CD4-positive, alpha-beta T cell treated with Interleukin-6 at 100 ng/mL for 8 hours (primary cell): Measurements from ENCODE around the gene PELI2.

Experiments
- DNase-seq: peaks from one replicate; pipeline ENCODE4 v3.0.0-alpha.2; 2020; ENCODE audit warnings: mixed read lengths, low spot score

Gene PELI2

GRCh38 chr14:56299306-56299984, 181.2 kb downstream of the PELI2 start:
- DNase-seq, result no peak

GRCh38 chr14:56300495-56300894, 182.3 kb downstream of the PELI2 start:
- DNase-seq, result no peak

GRCh38 chr14:56304456-56304855, 186.2 kb downstream of the PELI2 start:
- DNase-seq, result no peak

GRCh38 chr14:56309198-56309597, 191.0 kb downstream of the PELI2 start:
- DNase-seq, result no peak

GRCh38 chr14:56310643-56311042, 192.4 kb downstream of the PELI2 start:
- DNase-seq, result no peak

GRCh38 chr14:56313789-56314188, 195.6 kb downstream of the PELI2 start:
- DNase-seq, result no peak

- DNase-seq, result no peak
Observed at GRCh38 chr14:56318393-56319115, 200.3 kb downstream of the PELI2 start.

- no peak for DNase-seq
Observed at GRCh38 chr14:56321861-56322260, 203.7 kb downstream of the PELI2 start.

- no peak for DNase-seq
Observed at GRCh38 chr14:56322531-56322930, 204.3 kb downstream of the PELI2 start.

GRCh38 chr14:56324454-56324853, 206.2 kb downstream of the PELI2 start:
- no peak for DNase-seq

GRCh38 chr14:56324856-56325699, 206.9 kb downstream of the PELI2 start:
- DNase-seq, result no peak

GRCh38 chr14:56328021-56328420, 209.8 kb downstream of the PELI2 start:
- no peak for DNase-seq

GRCh38 chr14:56331592-56332216, 213.5 kb downstream of the PELI2 start:
- no peak for DNase-seq

- no peak for DNase-seq
Observed at GRCh38 chr14:56333359-56334292, 215.4 kb downstream of the PELI2 start.

GRCh38 chr14:56334458-56334857, 216.2 kb downstream of the PELI2 start:
- no peak for DNase-seq

GRCh38 chr14:56338674-56339073, 220.5 kb downstream of the PELI2 start:
- no peak for DNase-seq

- peak; percentile 31 for DNase-seq
Observed at GRCh38 chr14:56339855-56340701, 221.9 kb downstream of the PELI2 start.

GRCh38 chr14:56340932-56341331, 222.7 kb downstream of the PELI2 start:
- no peak for DNase-seq

GRCh38 chr14:56341766-56342493, 223.7 kb downstream of the PELI2 start:
- no peak for DNase-seq
